Measurements from ENCODE around the gene SH2D3C. TPM values are rescaled to one million over a fixed set of nuclear protein-coding genes. Genes with fewer than 3 reads are reported as not detected.
"Not testable (repeated sequence)": the region's sequence is repeated elsewhere in the genome, so short reads cannot be mapped to it uniquely, and the experiment has no call there.

The SH2D3C gene
- polyA plus RNA-seq, 1 donor from 2014 or later, result 14.5 TPM

- Histone ChIP-seq H3F3A (ENCODE audit: insufficient read depth, low read length, poor library complexity, severe bottlenecking) (no peaks in the 10 kb centered on the region), H2AFZ (ENCODE audit: low read depth, low read length) (no peak overlapping the region), H3K79me2 (replicated peaks; ENCODE audit: insufficient read depth, low read length) (no peaks in the 10 kb centered on the region), H3K36me3 (ENCODE audit: insufficient read depth, low read length) (no peaks in the 10 kb centered on the region), H3K27ac (ENCODE audit: low read length) (no peak overlapping the region), H3K9me3 (ENCODE audit: low read length) (no peaks in the 10 kb centered on the region), H4K20me1 (ENCODE audit: insufficient read depth) (no peaks in the 10 kb centered on the region), H3K4me3 (ENCODE audit: low read length) (no peak overlapping the region), H3K27me3 (ENCODE audit: insufficient read depth, low read depth, low read length) (no peaks in the 10 kb centered on the region), H3K9me2 (ENCODE audit: insufficient read depth, low read length) (no peaks in the 10 kb centered on the region), H3K9ac (ENCODE audit: low read length) (no peak overlapping the region), H3K4me2 (ENCODE audit: low read length) (no peak overlapping the region)
- TF ChIP-seq TAF1 (IDR thresholded peaks at IDR 0.05; ENCODE audit: low read depth) (no peak), SMC3 (conservative IDR thresholded peaks at IDR 0.05; ENCODE audit: poor library complexity) (no peak), CTCF (IDR thresholded peaks at IDR 0.05; ENCODE audit: poor library complexity, severe bottlenecking) (no peak), EP300 (conservative IDR thresholded peaks at IDR 0.05; ENCODE audit: poor library complexity, severe bottlenecking) (no peak), RAD21 (conservative IDR thresholded peaks at IDR 0.05) (no peak), EZH2 (IDR thresholded peaks at IDR 0.05; ENCODE audit: borderline replicate concordance, insufficient read depth, low read length, poor library complexity, severe bottlenecking) (no peak), POLR2AphosphoS5 (IDR thresholded peaks at IDR 0.05) (no peak), MXI1 (conservative IDR thresholded peaks at IDR 0.05; ENCODE audit: poor library complexity, severe bottlenecking) (no peak)
- TF ChIP-seq, protein P1, sequence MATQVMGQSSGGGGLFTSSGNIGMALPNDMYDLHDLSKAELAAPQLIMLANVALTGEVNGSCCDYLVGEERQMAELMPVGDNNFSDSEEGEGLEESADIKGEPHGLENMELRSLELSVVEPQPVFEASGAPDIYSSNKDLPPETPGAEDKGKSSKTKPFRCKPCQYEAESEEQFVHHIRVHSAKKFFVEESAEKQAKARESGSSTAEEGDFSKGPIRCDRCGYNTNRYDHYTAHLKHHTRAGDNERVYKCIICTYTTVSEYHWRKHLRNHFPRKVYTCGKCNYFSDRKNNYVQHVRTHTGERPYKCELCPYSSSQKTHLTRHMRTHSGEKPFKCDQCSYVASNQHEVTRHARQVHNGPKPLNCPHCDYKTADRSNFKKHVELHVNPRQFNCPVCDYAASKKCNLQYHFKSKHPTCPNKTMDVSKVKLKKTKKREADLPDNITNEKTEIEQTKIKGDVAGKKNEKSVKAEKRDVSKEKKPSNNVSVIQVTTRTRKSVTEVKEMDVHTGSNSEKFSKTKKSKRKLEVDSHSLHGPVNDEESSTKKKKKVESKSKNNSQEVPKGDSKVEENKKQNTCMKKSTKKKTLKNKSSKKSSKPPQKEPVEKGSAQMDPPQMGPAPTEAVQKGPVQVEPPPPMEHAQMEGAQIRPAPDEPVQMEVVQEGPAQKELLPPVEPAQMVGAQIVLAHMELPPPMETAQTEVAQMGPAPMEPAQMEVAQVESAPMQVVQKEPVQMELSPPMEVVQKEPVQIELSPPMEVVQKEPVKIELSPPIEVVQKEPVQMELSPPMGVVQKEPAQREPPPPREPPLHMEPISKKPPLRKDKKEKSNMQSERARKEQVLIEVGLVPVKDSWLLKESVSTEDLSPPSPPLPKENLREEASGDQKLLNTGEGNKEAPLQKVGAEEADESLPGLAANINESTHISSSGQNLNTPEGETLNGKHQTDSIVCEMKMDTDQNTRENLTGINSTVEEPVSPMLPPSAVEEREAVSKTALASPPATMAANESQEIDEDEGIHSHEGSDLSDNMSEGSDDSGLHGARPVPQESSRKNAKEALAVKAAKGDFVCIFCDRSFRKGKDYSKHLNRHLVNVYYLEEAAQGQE (IDR thresholded peaks at IDR 0.05; ENCODE audit: borderline replicate concordance), result no peak
These were observed 3.3 kb upstream of the SH2D3C start for GRCh38 chr9:127781806-127782205.

- not testable (repeated sequence) for H3F3A ChIP-seq (ENCODE audit: insufficient read depth, low read length, poor library complexity, severe bottlenecking); H3K9me2 ChIP-seq (ENCODE audit: insufficient read depth, low read length); H4K20me1 ChIP-seq (ENCODE audit: insufficient read depth); H3K27me3 ChIP-seq (ENCODE audit: insufficient read depth, low read depth, low read length); H3K27ac ChIP-seq (ENCODE audit: low read length); H2AFZ ChIP-seq (ENCODE audit: low read depth, low read length); H3K4me3 ChIP-seq (ENCODE audit: low read length); H3K36me3 ChIP-seq (ENCODE audit: insufficient read depth, low read length); H3K9ac ChIP-seq (ENCODE audit: low read length); H3K79me2 ChIP-seq (replicated peaks; ENCODE audit: insufficient read depth, low read length); H3K4me2 ChIP-seq (ENCODE audit: low read length); H3K9me3 ChIP-seq (ENCODE audit: low read length)
These were observed 2.4 kb upstream of the SH2D3C start for GRCh38 chr9:127780909-127781308.
